Left hindlimb (tissue), 1 donor: ENCODE results near the gene RTP4.
"Not testable (repeated sequence)": the region's sequence is repeated elsewhere in the genome, so short reads cannot be mapped to it uniquely, and the experiment has no call there.

Source experiments
- DNase-seq: peaks from one replicate; pipeline ENCODE4 v3.0.0-alpha.2; 2018

Gene RTP4

GRCh38 chr3:187375581-187375980 is 7.4 kb downstream of the RTP4 start:
- no peak for DNase-seq

DNA sequence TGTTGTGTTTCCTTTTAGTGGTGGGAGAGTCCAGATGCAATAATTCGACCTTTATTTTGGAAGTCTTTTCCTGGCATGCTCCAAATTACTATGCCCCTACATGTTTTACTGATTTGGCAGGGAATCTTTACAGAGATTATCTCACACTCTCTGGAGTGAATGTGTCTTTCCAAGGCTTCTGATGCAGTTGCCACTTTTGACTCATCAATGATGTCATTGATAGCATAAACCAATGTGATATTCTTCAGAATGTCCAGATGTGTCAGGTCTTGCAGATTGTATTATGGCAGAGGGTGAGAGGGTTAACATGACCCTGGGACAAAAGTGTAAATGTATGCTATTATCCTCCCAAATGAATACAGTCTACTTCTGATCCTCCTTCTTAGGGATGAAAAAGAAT is 9.7 kb downstream of the RTP4 start:
- DNase-seq, result no peak

- no peak for DNase-seq
These were observed 14.5 kb downstream of the RTP4 start for GRCh38 chr3:187382609-187383151.

DNA sequence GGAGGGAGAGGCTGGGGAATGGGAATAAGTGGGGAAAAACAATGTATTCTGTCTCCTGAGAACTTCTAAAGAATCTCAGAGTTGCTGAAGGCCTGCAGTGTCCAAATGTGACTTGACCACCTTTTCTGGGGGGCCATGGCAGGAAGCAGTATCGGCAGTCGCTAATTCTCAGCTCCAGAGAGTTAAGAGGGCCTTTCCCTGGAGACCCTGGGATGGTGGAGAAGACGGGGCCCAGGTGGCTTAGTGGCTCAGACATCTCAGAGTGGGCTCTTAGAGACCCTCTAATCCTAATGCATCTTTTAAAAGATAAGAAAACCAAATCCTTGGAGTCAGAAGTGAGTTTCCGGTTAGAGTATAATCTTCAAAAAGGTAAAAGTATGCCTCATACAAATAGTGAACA is 15.1 kb downstream of the RTP4 start:
- DNase-seq, result no peak

GRCh38 chr3:187385296-187385695 is 17.1 kb downstream of the RTP4 start:
- no peak for DNase-seq

DNA sequence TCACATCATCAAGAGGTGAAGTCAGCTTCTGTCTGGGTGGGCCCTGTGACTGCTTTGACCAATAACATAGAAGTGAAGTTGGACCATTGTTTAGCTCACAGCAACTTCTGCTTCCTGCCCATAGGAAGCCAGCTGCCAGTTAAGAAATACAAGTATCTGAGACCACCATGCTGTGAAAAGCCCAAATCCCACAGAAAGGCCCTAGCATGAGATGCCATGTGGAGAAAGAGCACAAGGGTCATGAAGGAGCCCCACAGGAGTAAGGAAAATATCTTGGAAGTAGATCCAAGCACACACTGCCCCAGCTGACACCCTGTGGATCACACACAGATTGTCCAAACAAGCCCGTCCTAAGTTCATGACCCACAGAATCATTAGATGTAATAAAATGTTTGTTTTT is 28.5 kb downstream of the RTP4 start:
- DNase-seq, result no peak

- no peak for DNase-seq
These were observed 30.8 kb downstream of the RTP4 start for GRCh38 chr3:187398955-187399354.

- DNase-seq, result no peak
These were observed 32.6 kb downstream of the RTP4 start for GRCh38 chr3:187400756-187401155.

DNA sequence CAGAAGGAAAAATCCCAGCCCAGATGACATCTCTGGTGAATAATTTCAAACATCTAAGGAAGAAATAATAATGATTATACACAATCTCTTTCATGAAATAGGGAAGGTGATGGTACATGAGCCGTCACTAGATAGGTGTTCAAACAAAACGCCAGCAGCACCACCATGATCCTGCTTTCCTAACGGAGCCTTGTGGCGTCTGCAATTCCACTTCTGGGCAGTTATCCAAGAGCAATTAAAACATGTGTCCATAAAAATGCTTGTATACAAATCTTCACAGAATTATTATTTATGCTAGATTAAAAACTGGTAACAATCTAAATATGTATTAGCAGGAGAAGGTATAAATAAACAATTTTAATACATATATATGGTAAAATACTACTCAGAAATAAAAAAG is 33.7 kb downstream of the RTP4 start:
- DNase-seq, result no peak

DNA sequence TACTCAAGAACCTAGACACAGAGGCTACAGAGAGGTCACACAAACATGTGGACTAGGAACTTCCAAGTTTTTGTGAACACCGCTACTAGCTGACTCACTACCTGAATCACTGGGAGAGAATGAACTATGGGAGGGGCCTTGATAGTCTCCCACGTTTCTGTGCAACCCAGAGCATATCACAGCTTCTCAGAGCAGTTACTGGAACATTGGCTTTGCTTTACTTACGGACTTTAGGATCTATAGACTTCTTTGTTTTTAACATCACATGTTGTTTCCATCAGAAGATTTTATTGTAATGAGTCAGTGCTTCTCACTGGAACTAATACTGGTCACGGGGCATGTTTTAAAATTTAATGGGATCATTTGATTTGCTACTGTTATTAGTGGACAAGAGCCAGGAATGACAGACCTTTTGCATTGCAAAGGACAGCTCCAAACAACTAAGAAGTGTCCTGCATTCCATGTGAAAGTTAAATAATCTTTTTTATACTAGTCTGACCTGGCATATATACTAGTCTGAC is 35.6 kb downstream of the RTP4 start:
- DNase-seq, result no peak

DNA sequence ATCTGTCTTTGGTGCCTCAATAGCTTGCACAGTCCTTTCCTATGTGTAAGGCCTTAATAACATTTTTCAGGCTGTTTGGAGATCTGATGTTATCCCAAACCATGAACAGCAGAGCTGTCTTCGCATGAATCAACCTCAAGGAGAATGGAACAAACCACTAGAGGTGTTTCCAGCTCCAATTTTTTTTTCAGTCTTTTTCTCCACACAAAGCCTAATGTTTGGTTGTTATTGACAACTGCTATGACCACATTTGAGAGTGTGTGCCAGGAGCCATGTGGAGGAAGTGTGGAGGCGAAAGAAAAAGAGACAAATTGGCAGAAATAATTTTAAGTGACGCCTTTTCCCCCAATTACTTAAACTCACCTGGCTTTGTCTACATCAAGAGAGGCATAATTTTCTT is 38.7 kb downstream of the RTP4 start:
- DNase-seq, result no peak

- not testable (repeated sequence) for DNase-seq
These were observed 44.0 kb downstream of the RTP4 start for GRCh38 chr3:187411991-187412781.
